ENCODE results near the gene NGF. TPM values are rescaled to one million over a fixed set of nuclear protein-coding genes. Genes with fewer than 3 reads are reported as not detected.

Gene NGF
- total RNA-seq, 2 experiments from 2014 or later: not detected

DNA sequence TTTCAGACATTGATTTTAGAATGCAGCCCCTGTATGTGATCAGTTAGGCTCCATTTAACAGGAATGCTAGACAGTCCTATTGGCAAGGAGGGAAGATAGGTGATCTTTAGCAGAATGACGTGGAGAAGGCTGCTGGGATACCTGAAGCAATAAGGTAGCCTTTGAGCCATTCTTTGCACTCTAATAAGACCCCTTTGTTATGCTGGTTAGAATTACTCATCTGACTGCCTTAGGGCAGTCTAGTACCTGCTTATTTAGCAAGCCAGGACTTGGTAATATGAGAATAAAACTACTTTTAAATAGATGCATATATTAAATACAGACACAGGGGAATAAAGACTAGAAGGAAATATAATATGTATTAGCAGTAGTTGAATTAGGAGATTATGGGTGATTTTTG lies 29.1 kb downstream of the NGF start:
- TF ChIP-seq, protein P1, sequence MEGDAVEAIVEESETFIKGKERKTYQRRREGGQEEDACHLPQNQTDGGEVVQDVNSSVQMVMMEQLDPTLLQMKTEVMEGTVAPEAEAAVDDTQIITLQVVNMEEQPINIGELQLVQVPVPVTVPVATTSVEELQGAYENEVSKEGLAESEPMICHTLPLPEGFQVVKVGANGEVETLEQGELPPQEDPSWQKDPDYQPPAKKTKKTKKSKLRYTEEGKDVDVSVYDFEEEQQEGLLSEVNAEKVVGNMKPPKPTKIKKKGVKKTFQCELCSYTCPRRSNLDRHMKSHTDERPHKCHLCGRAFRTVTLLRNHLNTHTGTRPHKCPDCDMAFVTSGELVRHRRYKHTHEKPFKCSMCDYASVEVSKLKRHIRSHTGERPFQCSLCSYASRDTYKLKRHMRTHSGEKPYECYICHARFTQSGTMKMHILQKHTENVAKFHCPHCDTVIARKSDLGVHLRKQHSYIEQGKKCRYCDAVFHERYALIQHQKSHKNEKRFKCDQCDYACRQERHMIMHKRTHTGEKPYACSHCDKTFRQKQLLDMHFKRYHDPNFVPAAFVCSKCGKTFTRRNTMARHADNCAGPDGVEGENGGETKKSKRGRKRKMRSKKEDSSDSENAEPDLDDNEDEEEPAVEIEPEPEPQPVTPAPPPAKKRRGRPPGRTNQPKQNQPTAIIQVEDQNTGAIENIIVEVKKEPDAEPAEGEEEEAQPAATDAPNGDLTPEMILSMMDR (IDR thresholded peaks at IDR 0.05): no peak
- Mint-ChIP-seq H3K9me3 (no peaks in the 10 kb centered on the region), H3K4me3 (no peak overlapping the region), H3K36me3 (ENCODE audit: low read depth) (no peaks in the 10 kb centered on the region), H3K27me3 (peaks cover 3% of the 10 kb centered on the region), H3K4me1 (ENCODE audit: low read depth) (no peaks in the 10 kb centered on the region), H3K27ac (no peak overlapping the region)
- ChIA-PET POLR2A (no interaction called here), CTCF (no interaction called here)
- DNase-seq: no peak
- ATAC-seq: no peak
- intact Hi-C loops (cut with micrococcal nuclease): no loop called here

DNA sequence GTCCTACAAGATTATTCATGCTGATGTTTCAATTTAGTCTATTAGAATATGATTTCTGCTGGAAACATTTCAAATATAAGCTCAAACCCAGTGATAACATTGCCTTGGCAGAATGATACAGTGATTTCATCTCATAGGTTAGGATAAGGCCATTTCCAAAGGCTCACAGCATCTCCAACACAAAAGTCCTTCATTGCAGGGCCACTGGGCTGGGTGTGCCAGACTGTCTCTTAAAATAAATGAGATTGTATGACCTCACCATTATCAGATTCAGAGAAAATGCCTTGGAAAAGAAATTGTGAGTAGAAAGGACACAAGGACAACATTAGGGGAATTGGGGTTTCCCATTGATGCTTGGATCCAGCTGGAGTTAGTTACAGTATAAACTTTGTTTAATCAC lies 30.4 kb downstream of the NGF start:
- H3K27me3 Mint-ChIP-seq: peaks cover 3% of the 10 kb centered on the region

DNA sequence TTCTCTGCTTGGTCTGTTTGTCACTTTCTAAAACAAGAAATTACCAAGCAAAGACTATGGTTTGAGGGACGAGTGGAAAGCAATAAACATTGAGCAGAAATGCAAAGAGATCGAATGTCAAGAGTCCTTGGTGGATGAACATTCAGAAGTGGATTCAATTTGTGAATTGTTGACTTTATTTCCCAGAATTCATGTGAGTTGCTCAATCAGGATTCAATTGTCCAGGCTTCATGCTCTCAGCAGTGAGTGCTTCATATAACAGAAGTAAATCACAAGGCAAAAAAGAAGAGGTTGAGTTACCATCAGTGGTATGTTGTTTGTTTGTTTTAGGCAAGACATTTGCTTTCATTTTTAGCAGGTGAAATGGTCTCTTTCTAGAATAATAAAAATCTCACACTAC lies 31.9 kb downstream of the NGF start:
- Mint-ChIP-seq H3K4me3 (no peak overlapping the region), H3K4me1 (ENCODE audit: low read depth) (no peaks in the 10 kb centered on the region), H3K27me3 (peaks cover 3% of the 10 kb centered on the region), H3K27ac (no peak overlapping the region), H3K36me3 (ENCODE audit: low read depth) (no peaks in the 10 kb centered on the region), H3K9me3 (no peaks in the 10 kb centered on the region)
- no peak for ATAC-seq
- DNase-seq: no peak
- intact Hi-C loops (cut with micrococcal nuclease): no loop called here
- ChIA-PET CTCF (no interaction called here), POLR2A (no interaction called here)
- TF ChIP-seq, protein P1 (IDR thresholded peaks at IDR 0.05): no peak

More for the DNA sequence above, 30.4 kb downstream of the NGF start:
- no peaks in the 10 kb centered on the region for H3K36me3 Mint-ChIP-seq (ENCODE audit: low read depth)
- no peak for ATAC-seq
- TF ChIP-seq, protein P1 (IDR thresholded peaks at IDR 0.05): no peak
- ChIA-PET CTCF (no interaction called here), POLR2A (no interaction called here)
- H3K9me3 Mint-ChIP-seq: no peaks in the 10 kb centered on the region
- H3K4me3 Mint-ChIP-seq: no peak overlapping the region
- intact Hi-C loops (cut with micrococcal nuclease): no loop called here
- no peak overlapping the region for H3K27ac Mint-ChIP-seq
- no peaks in the 10 kb centered on the region for H3K4me1 Mint-ChIP-seq (ENCODE audit: low read depth)
- no peak for DNase-seq

DNA sequence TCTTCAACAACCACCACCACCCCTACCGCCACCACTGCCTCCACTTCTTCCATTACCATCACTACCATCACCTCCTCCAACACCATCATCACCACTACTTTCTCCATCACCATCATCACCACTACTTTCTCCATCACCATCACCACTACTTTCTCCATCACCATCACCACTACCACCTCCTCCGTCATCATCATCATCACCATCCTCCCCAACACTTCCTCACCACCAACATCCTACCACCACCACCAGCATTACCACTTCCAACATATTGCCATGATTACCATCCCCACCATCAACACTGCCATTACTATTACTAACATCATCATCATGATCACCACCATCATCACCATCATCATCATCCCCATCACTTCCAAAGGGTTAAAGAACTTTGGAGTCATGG lies 34.7 kb downstream of the NGF start:
- TF ChIP-seq, protein P1 (IDR thresholded peaks at IDR 0.05): no peak
- ChIA-PET POLR2A (no interaction called here), CTCF (no interaction called here)
- no peaks in the 10 kb centered on the region for H3K4me1 Mint-ChIP-seq (ENCODE audit: low read depth)
- H3K9me3 Mint-ChIP-seq: no peaks in the 10 kb centered on the region
- no peak overlapping the region for H3K27ac Mint-ChIP-seq
- intact Hi-C loops (cut with micrococcal nuclease): no loop called here
- ATAC-seq (no peak), DNase-seq (no peak)
- H3K27me3 Mint-ChIP-seq: peaks cover 3% of the 10 kb centered on the region
- H3K4me3 Mint-ChIP-seq: no peak overlapping the region
- no peaks in the 10 kb centered on the region for H3K36me3 Mint-ChIP-seq (ENCODE audit: low read depth)

DNA sequence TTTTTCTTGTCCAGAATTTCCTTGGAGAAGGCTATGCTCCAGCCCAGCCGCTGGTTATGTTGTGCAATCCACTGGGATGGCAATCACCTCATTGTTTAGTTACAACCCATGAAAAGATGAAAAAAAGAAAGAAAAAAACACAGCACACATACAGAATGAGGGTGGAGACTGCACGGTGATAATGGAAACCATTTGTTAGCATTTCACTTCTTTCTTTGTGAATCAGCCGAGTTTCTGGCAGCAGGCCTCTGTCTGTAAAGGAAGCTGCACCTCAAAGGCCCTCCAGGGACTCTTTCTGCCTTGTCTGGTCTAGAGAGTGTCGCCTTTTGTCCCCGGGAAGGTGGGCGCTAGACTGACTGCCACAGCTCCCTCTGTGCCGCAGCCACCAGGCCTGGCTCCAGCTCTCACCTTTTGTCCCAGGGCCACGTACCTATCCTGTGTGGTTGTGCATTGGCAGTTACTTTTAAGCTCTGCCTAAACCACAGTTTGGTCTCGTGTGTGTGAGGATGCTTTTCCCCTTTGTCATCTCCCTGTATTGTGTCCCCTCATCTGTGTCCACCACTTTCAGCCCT lies 35.6 kb downstream of the NGF start:
- no peak overlapping the region for H3K4me3 Mint-ChIP-seq

More for the DNA sequence above, 35.6 kb downstream of the NGF start:
- Mint-ChIP-seq H3K36me3 (ENCODE audit: low read depth) (no peaks in the 10 kb centered on the region), H3K9me3 (no peaks in the 10 kb centered on the region), H3K27ac (no peak overlapping the region), H3K4me1 (ENCODE audit: low read depth) (no peaks in the 10 kb centered on the region), H3K27me3 (peaks cover 5% of the 10 kb centered on the region)
- CTCF ChIA-PET: no interaction called here
- ATAC-seq (no peak), DNase-seq (no peak)
- POLR2A ChIA-PET: no interaction called here
- TF ChIP-seq, protein P1 (IDR thresholded peaks at IDR 0.05): no peak
- intact Hi-C loops (cut with micrococcal nuclease): no loop called here
